ENCODE measurements around the gene KIF21B.

GRCh38 chr1:201039418-201039817, 15.9 kb upstream of the KIF21B start:
- TF ChIP-seq CTCF (IDR thresholded peaks at IDR 0.05): no peak
- TF ChIP-seq ZFX (IDR thresholded peaks at IDR 0.05; ENCODE audit: borderline replicate concordance): no peak
